ENCODE measurements around the gene PRDM10.

- TF ChIP-seq, protein P1, sequence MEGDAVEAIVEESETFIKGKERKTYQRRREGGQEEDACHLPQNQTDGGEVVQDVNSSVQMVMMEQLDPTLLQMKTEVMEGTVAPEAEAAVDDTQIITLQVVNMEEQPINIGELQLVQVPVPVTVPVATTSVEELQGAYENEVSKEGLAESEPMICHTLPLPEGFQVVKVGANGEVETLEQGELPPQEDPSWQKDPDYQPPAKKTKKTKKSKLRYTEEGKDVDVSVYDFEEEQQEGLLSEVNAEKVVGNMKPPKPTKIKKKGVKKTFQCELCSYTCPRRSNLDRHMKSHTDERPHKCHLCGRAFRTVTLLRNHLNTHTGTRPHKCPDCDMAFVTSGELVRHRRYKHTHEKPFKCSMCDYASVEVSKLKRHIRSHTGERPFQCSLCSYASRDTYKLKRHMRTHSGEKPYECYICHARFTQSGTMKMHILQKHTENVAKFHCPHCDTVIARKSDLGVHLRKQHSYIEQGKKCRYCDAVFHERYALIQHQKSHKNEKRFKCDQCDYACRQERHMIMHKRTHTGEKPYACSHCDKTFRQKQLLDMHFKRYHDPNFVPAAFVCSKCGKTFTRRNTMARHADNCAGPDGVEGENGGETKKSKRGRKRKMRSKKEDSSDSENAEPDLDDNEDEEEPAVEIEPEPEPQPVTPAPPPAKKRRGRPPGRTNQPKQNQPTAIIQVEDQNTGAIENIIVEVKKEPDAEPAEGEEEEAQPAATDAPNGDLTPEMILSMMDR (IDR thresholded peaks at IDR 0.05): no peak
- TF ChIP-seq POLR2A (IDR thresholded peaks at IDR 0.05): no peak
Observed at GRCh38 chr11:129885381-129885780, 117.3 kb downstream of the PRDM10 start.
